CD4-positive, alpha-beta T cell treated with Interleukin-15 for 1 hour (primary cell): ENCODE data around the gene TOMM7.
"Not testable (repeated sequence)": the region's sequence is repeated elsewhere in the genome, so short reads cannot be mapped to it uniquely, and the experiment has no call there.

ENCODE experiments used
- DNase-seq: peaks from one replicate; pipeline ENCODE4 v3.0.0-alpha.2; 2020

TOMM7 gene

DNA sequence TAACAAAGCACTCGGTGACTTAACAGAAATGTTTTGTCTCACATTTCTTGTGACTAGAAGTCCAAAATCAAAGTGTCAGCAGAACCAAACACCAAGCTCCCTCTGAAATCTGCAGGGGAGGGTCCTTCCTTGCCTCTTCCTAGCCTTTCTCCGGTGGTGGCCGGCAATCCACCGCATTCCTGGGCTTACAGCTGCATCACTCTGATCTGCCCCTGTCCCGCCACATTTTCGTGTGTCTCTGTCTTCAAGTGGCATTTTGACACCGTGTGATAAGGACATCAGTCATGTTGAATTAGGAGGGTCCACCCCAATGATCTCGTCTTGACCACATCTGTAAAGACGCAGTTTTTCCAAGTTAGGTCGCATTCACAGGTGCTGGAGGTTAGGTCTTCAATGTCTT lies 30.5 kb upstream of the TOMM7 start:
- no peak for DNase-seq

DNA sequence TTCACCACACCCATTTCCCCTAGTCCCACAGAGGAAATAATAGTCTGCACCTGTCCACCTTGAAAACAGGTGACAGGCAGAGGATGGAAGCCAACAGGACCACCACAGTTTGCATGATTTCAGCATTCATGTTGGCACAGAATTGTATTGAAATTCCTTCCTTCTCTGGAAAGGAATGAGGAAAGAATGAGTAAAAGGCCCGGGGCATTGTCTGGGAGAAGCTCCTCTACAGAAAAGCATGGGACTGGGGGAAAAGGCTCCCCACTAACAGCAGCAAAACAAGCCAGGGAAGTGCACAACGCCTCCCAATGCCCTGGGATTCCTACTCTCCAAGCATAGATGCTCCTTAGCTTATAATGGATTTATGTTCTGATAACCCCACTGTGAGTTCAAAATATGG lies 28.5 kb upstream of the TOMM7 start:
- DNase-seq, result no peak

DNA sequence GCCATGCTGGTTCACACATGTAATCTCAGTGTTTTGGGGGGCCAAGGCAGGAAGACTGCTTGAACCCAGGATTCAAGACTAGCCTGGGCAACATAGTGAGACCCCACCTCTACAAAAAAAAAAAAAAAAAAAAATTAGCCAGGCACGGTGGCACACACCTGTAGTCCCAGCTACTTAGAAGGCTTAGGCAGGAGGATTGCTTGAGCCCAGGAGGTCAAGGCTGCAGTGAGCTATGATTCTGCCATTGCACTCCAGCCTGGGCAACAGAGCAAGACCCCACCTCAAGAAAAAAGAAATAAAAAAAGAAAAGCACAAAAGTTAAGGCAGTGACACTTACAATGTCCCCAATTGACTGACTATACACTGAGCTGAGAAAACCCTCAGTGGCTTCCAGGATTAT lies 27.7 kb upstream of the TOMM7 start:
- DNase-seq, result not testable (repeated sequence)

DNA sequence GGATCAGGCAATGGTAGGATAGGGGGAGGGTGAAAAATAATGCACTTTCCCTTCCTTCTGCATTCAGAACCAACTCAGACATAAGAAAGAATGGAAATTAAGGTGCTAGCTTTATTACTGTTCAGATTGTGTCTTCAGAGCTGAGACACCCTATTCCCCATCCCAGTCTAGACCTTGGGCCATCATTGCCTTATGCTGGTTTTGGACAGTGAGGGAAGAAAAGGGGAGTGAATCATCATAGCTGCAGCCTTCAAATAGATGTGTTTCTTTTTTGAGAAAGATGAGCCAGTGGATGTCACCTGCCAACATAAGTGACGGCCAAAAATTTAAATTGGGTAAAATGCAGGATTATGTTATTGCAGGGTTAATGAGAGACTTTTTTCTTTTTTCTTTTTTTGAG lies 27.0 kb upstream of the TOMM7 start:
- no peak for DNase-seq

DNA sequence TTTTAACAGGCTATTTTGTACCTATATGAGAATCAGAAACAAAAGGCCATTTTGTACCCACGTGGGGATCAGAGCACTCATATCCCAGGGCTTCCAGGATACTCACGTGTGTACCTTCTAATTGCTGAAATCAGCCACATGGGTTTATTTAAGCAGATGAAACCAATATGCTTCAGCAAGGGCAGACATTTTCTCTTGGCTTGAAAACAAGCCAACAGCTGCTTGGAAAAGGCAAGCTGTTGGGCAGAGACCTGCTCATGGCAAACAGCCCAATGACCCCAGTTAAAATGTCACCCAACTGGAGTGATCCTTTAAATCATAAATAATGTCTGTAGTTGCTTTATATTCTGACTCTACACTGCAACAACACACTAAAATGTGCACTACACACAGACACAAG lies 26.5 kb upstream of the TOMM7 start:
- no peak for DNase-seq

DNA sequence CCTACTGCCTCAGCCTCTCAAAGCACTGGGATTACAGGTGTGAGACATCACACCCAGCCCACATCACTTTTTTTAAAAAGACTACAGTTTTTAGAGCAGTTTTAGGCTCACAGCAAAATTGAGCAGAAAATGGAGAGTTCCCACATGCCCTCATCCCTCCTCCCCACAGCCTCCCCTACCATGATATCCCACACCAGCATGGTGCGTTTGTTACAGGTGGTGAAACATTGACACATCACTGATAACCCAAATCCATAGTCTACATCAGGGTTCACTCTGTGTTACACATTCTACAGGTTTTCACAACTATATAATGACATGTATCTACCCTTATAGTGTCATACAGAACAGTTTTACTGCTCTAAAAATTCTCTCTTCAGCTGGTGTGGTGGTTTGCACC lies 24.3 kb upstream of the TOMM7 start:
- DNase-seq, result no peak

DNA sequence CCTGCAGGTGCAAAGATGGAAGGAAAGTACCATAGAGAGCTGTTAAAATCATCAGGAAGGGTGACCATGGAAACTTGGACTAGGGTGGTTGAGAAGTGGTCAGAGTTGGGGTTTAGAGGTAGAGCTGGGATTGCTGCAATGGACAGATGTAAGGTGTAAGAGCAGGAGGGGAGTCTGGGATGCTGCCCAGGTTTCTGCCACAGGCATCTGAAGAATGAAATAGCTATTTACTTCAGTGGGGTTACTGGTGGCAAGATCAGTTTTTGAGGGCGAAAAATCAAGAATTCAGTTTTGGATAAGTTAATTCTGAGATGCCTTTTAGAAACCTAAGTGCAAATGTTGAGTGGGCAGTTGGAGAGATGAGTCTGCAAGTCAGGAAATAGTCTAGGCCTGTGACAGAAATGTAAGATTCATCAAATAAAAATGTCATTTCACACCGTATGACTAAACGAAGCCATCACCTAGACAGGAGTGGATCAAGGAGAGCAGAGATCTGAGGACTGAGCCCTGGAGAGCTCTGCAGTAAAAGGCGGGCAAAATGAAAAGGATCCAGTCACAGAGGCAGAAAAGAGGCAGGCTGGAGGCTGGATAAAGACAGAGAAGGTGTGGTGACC lies 22.7 kb upstream of the TOMM7 start:
- DNase-seq, result no peak

DNA sequence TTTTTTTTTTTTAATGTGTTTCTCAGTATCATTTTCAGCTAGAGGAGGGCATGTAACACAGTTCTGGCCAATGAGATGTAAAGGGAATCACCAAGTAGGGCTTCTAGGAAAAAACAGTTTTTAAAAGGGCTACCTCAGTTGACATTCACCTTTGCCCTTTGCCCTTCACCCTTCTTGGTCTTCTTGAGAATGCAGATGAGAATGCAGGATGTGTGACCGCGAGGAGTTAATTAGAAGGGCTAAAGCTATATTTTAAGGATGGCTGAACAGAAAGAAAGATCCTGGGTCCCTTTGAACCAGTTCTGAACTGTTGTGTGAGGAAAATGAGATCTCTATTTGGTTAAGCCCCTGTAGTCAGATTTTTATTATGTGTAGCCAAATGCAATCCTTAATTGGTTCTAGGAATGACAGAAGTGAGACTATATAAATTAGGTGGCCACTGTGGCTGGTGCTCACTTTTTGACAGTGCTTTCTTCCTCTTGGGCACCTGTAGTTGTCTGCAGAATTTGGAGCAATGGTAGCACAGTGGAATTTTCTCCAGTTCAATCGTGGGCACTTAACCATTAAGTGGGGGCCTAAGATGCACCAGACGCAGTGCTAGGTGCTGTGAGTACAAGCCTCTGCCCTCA lies 21.1 kb upstream of the TOMM7 start:
- no peak for DNase-seq

- no peak for DNase-seq
These were observed 20.3 kb upstream of the TOMM7 start for GRCh38 chr7:22842973-22843372.

DNA sequence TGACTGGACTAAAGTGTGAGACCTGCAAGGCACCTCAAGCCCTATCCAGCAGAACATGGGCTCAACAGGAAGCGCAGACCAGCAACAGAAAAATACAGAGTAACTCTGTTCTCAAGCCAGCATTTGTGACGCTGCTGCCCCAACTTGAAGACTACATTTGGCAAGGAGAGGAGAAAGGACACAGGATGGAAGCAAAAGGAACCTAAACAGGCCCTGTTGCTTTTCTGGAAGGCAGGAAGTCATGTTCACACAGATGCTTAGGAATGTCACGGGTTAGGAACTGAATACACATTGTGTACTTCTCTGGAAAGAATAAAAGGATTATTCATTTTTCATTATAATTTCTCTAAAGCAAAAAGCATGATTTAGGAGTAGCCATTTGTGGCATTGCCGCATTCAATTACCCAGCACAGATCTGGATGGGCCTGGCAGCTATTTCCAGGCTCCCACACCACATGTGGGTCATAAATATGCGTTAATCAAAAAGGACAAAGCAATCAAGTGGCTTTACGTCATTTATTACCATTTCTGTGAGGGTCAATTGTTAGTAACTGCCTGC lies 19.8 kb upstream of the TOMM7 start:
- DNase-seq, result no peak

DNA sequence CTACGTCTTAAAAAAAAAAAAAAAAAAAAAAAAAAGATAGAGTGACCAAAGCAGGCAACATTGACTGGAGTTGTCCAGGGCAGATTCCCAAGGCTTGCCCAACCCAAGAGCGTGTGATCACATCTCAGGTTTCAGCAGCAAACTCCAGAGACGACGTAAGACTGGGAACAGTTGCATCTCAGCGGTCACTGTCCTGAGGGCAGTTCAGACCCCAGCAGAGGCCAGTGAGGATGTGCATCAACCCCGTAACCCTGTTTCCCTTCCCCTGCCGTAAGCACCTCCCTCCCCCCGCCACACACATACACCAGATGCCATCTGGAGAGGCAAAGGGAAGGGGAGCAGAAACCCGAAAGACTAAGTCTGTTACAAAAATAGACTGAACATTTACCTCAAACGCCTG lies 19.3 kb upstream of the TOMM7 start:
- no peak for DNase-seq

GRCh38 chr7:22837308-22837707 lies 14.7 kb upstream of the TOMM7 start:
- no peak for DNase-seq

GRCh38 chr7:22836506-22836905 lies 13.9 kb upstream of the TOMM7 start:
- DNase-seq, result not testable (repeated sequence)

DNA sequence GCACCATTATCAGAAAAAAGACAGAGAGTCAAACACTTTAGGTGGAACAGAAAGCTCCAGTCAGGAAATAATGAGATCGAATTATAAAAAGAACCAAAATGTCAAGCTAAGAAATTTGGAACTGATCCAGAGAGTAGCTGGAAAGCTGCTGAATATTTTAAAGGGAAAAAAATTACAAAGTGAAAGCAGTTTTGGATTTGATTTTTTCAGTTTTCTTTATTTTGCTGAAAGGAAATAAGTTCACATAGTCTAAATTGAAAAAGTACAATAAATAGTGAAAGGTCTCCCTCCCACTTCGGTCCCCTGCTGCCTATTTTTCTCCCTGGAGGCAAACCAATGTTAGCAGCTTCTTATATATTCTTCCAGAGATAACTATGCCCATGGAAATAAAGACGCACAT lies 11.3 kb upstream of the TOMM7 start:
- no peak for DNase-seq

GRCh38 chr7:22833113-22833855 lies 10.6 kb upstream of the TOMM7 start:
- no peak for DNase-seq

DNA sequence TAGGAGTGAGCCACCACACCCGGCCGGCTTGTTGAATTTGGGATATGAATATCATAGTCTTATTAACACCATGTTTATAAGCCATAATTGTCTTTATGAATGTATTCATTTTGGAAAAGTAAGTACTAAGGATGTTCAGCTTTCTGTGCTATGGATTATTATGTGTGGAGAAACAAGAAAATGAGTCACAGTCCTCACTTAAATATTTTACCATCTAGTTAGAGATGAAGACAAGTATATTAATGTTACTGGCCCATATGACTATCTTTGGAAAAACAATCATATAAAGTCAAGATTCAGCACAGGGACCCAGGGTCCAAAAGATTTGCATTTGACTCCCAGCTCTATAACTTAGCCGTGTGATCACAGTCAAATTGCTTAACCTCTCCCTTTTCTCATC lies 9.8 kb upstream of the TOMM7 start:
- DNase-seq, result no peak

DNA sequence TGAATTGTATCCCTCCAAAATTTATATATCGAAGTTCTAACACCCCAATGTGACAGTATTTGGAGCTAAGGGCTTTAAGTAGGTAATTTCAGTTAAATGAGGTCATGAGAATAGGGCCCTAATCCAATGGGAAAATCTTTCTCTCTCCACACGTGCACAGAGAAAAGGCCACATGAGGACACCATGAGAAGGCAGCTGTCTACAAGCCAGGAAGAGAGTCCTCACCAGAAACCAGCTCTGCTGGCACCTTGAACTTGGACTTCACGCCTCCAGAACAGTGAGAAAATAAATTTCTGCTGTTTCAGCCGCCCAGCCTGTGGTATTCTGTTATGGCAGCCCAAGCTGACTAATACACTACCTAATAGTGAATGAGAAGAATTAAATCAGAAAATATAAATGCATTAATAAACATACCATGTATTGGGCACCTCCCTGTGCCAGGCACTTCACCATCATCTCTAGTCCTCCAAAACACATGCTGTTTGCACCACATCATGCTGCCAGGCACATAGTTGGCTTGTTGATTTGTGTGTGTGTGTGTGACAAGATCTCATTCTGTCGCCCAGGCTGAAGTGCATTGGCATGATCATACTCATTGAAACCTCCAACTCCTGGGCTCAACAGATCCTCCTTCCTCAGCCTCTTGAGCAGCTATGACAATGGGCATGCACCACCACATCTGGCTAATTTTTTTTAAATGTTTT lies 9.1 kb upstream of the TOMM7 start:
- DNase-seq, result no peak

DNA sequence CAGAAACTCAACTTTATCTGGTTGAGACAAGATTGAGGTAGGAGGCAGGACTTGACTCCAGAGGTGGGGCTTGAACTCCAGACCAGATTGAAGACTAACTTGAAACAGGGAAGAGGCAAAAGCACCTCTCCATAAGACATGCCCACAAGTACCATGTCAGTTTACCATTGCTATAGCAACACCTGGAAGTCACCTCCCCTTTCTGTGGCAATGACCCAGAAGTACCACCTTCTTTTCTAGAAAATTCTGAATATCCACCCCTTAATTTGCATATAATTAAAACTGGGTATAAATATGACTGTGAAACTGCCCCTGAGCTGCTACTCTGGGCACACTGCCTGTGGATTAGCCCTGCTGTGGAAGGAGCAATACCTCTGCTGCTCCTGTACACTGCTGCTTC lies 4.9 kb upstream of the TOMM7 start:
- no peak for DNase-seq

DNA sequence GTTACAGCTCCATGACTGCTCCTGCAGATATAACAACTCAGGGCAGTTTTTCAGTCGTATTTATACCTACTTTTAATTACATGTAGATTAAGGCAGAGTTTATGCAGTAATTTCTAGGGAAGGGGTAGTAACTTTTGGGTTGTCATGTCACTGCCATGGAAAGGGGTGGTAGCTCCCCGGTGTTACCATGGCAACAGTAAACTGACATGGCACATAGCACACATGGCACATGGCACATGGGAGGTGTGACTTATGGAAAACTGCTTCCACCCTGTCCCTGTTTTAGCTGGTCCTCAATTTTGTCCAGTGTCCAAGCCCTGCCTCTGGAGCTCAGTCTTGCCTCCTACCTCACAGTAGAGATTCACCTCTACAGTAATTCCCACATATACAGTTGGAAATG lies 3.9 kb upstream of the TOMM7 start:
- DNase-seq, result no peak

GRCh38 chr7:22824760-22825159 lies 2.1 kb upstream of the TOMM7 start:
- DNase-seq, result no peak

DNA sequence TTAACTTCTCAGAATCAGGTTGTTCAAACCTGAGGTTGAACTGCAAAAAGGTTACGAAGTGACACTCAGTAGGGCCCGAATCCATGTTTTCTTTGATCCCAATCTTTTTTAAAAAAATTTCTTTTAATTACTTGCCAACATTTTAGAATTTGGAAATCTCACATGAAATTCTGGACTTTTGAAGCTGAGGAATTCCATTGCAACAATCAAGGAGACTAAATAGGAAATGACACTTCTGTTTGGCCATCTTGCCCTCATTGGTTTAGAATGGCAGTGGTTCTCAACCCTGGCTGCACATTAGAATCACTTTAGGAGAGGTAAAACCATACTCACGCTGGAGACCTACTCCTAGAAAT lies 471 bp upstream of the TOMM7 start:
- no peak for DNase-seq

GRCh38 chr7:22821702-22822485 lies 755 bp downstream of the TOMM7 start:
- no peak for DNase-seq

- no peak for DNase-seq
These were observed 3.2 kb downstream of the TOMM7 start for GRCh38 chr7:22819476-22819875.
